SK-N-SH treated with all-trans-retinoic acid at 6 μM for 48 hours (cell line): ENCODE data around the gene CD4.

Source experiments
- ATAC-seq: fragments of 200-7000 bp; cut with Tn5 transposase; 3 replicates; pipeline ENCODE4 v1.9.1; 2020; ENCODE audit warnings: mild to moderate bottlenecking, moderate library complexity
- ARNTL ChIP-seq: fragments of 450-650 bp; formaldehyde crosslinking; IDR thresholded peaks from 2 replicates; pipeline ENCODE4 v1.5.0; 2020; ENCODE audit warnings: low read depth, mild to moderate bottlenecking, moderate library complexity, borderline replicate concordance
- BACH2 ChIP-seq: fragments of 250-450 bp; sonication (Bioruptor Pico); IDR thresholded peaks from 2 replicates; pipeline ENCODE4 v1.9.0; 2021; ENCODE audit warnings: mild to moderate bottlenecking, borderline replicate concordance
- CSDC2 ChIP-seq: fragments of 250-450 bp; sonication (Bioruptor Pico); IDR thresholded peaks from 2 replicates; pipeline ENCODE4 v1.5.0; 2020; ENCODE audit warnings: mild to moderate bottlenecking, moderate library complexity
- ESRRG ChIP-seq: fragments of 250-450 bp; sonication (Bioruptor Pico); IDR thresholded peaks from 2 replicates; pipeline ENCODE4 v1.6.1; 2021; ENCODE audit warnings: mild to moderate bottlenecking
- GLIS3 ChIP-seq: fragments of 250-450 bp; sonication (Bioruptor Pico); IDR thresholded peaks from 2 replicates; pipeline ENCODE4 v1.5.0; 2020; ENCODE audit warnings: mild to moderate bottlenecking, moderate library complexity
- ISL1 ChIP-seq: fragments of 250-450 bp; sonication (Bioruptor Pico); IDR thresholded peaks from 2 replicates; pipeline ENCODE4 v2.1.2; 2022; ENCODE audit warnings: mild to moderate bottlenecking, moderate library complexity
- OSR1 ChIP-seq: fragments of 250-450 bp; sonication (Bioruptor Pico); IDR thresholded peaks from 2 replicates; pipeline ENCODE4 v1.8.0; 2022; ENCODE audit warnings: moderate library complexity, mild to moderate bottlenecking, inconsistent platforms
- RARB ChIP-seq: fragments of 250-450 bp; sonication (Bioruptor Pico); IDR thresholded peaks from 2 replicates; pipeline ENCODE4 v1.8.0; 2021; ENCODE audit warnings: mild to moderate bottlenecking, moderate library complexity
- SNAI2 ChIP-seq: fragments of 250-450 bp; sonication (Bioruptor Pico); IDR thresholded peaks from 2 replicates; pipeline ENCODE4 v1.5.0; 2020; ENCODE audit warnings: mild to moderate bottlenecking, moderate library complexity
- TCF4 ChIP-seq: fragments of 250-450 bp; sonication (Bioruptor Pico); IDR thresholded peaks from 2 replicates; pipeline ENCODE4 v1.8.0; 2021; ENCODE audit warnings: mild to moderate bottlenecking, moderate library complexity, borderline replicate concordance
- TOX ChIP-seq: fragments of 250-450 bp; sonication (Bioruptor Pico); IDR thresholded peaks from 2 replicates; pipeline ENCODE4 v1.8.0; 2021; ENCODE audit warnings: mild to moderate bottlenecking, moderate library complexity, borderline replicate concordance
- ZC3H10 ChIP-seq: fragments of 250-450 bp; sonication (Bioruptor Pico); IDR thresholded peaks from 2 replicates; pipeline ENCODE4 v1.5.1; 2021; ENCODE audit warnings: mild to moderate bottlenecking, moderate library complexity
- ZFP3 ChIP-seq: fragments of 250-450 bp; sonication (Bioruptor Pico); IDR thresholded peaks from 2 replicates; pipeline ENCODE4 v1.5.0; 2020; ENCODE audit warnings: mild to moderate bottlenecking, moderate library complexity
- ZFP30 ChIP-seq: fragments of 450-650 bp; formaldehyde crosslinking; IDR thresholded peaks from 2 replicates; pipeline ENCODE4 v1.5.0; 2022; ENCODE audit warnings: mild to moderate bottlenecking, moderate library complexity
- ZNF565 ChIP-seq: fragments of 450-650 bp; formaldehyde crosslinking; conservative IDR thresholded peaks from 2 replicates; pipeline ENCODE4 v1.5.0; 2020; ENCODE audit warnings: low read depth, mild to moderate bottlenecking, moderate library complexity
- ZNF70 ChIP-seq: fragments of 450-650 bp; formaldehyde crosslinking; IDR thresholded peaks from 2 replicates; pipeline ENCODE4 v1.5.0; 2020; ENCODE audit warnings: mild to moderate bottlenecking, moderate library complexity
- ZNF8 ChIP-seq: fragments of 450-650 bp; formaldehyde crosslinking; IDR thresholded peaks from 2 replicates; pipeline ENCODE4 v1.5.0; 2020; ENCODE audit warnings: mild to moderate bottlenecking, moderate library complexity
- TF ChIP-seq, protein P1 (sequence below): fragments of 250-450 bp; sonication (Bioruptor Pico); IDR thresholded peaks from 2 replicates; pipeline ENCODE4 v1.5.1; 2021; ENCODE audit warnings: mild to moderate bottlenecking, moderate library complexity
- TF ChIP-seq, protein P2 (sequence below): fragments of 250-450 bp; sonication (Bioruptor Pico); IDR thresholded peaks from 2 replicates; pipeline ENCODE4 v1.5.1; 2020; ENCODE audit warnings: low read depth, mild to moderate bottlenecking, moderate library complexity
- TF ChIP-seq, protein P3 (sequence below): fragments of 250-450 bp; sonication (Bioruptor Pico); IDR thresholded peaks from 2 replicates; pipeline ENCODE4 v1.8.0; 2021; ENCODE audit warnings: low read depth, mild to moderate bottlenecking, moderate library complexity, borderline replicate concordance
- TF ChIP-seq, protein P4 (sequence below): fragments of 250-450 bp; sonication (Bioruptor Pico); IDR thresholded peaks from 2 replicates; pipeline ENCODE4 v1.8.0; 2020; ENCODE audit warnings: mild to moderate bottlenecking, moderate library complexity, borderline replicate concordance
- TF ChIP-seq, protein P5 (sequence below): fragments of 250-450 bp; sonication (Bioruptor Pico); IDR thresholded peaks from 2 replicates; pipeline ENCODE4 v1.5.0; 2020; ENCODE audit warnings: mild to moderate bottlenecking, moderate library complexity

Gene CD4

DNA sequence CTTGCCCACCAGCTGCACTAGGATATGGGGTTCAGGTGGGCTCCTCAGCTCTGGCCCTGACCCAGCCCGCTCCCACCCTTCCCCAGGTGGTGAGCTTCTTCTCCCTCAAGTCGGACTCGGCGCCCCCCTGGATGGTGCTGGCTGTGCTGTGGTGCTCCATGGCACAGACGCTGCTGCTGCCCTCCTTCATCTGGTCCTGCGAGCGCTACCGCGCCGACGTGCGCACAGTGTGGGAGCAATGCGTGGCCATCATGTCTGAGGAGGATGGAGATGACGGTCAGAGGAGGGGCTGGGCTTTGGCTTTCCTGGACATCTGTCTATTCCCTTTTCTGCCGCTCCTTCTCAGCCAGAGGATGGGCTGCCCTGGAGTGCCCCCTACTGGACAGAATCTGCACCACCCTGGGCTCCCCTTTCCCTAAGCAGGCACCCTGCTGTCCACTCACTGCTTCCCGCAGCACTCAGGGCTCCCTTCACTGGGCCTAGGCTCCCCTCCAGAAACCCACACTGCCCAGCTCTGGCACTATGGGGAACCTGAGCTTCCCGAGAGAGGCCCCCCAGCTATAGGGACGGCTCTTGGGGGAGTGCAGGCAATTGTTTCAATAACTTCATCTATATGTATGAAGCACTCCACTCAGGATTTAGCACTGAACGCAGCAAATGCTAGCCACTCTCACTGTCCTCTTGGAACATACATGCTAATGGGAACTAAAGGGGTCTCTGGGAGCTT, 36.2 kb downstream of the CD4 start:
- TF ChIP-seq ISL1 (CRISPR knock-in tag): no peak
- no peak for TF ChIP-seq TCF4
- no peak for TF ChIP-seq ZFP30 (CRISPR knock-in tag)
- no peak for TF ChIP-seq ZNF8 (CRISPR knock-in tag)
- TF ChIP-seq RARB (CRISPR knock-in tag): no peak
- TF ChIP-seq, protein P1, sequence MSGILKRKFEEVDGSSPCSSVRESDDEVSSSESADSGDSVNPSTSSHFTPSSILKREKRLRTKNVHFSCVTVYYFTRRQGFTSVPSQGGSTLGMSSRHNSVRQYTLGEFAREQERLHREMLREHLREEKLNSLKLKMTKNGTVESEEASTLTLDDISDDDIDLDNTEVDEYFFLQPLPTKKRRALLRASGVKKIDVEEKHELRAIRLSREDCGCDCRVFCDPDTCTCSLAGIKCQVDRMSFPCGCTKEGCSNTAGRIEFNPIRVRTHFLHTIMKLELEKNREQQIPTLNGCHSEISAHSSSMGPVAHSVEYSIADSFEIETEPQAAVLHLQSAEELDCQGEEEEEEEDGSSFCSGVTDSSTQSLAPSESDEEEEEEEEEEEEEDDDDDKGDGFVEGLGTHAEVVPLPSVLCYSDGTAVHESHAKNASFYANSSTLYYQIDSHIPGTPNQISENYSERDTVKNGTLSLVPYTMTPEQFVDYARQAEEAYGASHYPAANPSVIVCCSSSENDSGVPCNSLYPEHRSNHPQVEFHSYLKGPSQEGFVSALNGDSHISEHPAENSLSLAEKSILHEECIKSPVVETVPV (CRISPR knock-in tag): no peak
- TF ChIP-seq, protein P2, sequence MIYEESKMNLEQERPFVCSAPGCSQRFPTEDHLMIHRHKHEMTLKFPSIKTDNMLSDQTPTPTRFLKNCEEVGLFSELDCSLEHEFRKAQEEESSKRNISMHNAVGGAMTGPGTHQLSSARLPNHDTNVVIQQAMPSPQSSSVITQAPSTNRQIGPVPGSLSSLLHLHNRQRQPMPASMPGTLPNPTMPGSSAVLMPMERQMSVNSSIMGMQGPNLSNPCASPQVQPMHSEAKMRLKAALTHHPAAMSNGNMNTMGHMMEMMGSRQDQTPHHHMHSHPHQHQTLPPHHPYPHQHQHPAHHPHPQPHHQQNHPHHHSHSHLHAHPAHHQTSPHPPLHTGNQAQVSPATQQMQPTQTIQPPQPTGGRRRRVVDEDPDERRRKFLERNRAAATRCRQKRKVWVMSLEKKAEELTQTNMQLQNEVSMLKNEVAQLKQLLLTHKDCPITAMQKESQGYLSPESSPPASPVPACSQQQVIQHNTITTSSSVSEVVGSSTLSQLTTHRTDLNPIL (CRISPR knock-in tag): no peak
- no peak for TF ChIP-seq ZC3H10 (CRISPR knock-in tag)
- TF ChIP-seq SNAI2: no peak
- no peak for TF ChIP-seq ZNF565 (CRISPR knock-in tag)
- no peak for TF ChIP-seq ZFP3 (CRISPR knock-in tag)
- TF ChIP-seq, protein P3, sequence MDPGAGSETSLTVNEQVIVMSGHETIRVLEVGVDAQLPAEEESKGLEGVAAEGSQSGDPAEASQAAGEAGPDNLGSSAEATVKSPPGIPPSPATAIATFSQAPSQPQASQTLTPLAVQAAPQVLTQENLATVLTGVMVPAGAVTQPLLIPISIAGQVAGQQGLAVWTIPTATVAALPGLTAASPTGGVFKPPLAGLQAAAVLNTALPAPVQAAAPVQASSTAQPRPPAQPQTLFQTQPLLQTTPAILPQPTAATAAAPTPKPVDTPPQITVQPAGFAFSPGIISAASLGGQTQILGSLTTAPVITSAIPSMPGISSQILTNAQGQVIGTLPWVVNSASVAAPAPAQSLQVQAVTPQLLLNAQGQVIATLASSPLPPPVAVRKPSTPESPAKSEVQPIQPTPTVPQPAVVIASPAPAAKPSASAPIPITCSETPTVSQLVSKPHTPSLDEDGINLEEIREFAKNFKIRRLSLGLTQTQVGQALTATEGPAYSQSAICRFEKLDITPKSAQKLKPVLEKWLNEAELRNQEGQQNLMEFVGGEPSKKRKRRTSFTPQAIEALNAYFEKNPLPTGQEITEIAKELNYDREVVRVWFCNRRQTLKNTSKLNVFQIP: no peak
- TF ChIP-seq CSDC2 (CRISPR knock-in tag): no peak
- TF ChIP-seq, protein P4, sequence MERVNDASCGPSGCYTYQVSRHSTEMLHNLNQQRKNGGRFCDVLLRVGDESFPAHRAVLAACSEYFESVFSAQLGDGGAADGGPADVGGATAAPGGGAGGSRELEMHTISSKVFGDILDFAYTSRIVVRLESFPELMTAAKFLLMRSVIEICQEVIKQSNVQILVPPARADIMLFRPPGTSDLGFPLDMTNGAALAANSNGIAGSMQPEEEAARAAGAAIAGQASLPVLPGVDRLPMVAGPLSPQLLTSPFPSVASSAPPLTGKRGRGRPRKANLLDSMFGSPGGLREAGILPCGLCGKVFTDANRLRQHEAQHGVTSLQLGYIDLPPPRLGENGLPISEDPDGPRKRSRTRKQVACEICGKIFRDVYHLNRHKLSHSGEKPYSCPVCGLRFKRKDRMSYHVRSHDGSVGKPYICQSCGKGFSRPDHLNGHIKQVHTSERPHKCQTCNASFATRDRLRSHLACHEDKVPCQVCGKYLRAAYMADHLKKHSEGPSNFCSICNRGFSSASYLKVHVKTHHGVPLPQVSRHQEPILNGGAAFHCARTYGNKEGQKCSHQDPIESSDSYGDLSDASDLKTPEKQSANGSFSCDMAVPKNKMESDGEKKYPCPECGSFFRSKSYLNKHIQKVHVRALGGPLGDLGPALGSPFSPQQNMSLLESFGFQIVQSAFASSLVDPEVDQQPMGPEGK: no peak
- ATAC-seq: peak; percentile 63

DNA sequence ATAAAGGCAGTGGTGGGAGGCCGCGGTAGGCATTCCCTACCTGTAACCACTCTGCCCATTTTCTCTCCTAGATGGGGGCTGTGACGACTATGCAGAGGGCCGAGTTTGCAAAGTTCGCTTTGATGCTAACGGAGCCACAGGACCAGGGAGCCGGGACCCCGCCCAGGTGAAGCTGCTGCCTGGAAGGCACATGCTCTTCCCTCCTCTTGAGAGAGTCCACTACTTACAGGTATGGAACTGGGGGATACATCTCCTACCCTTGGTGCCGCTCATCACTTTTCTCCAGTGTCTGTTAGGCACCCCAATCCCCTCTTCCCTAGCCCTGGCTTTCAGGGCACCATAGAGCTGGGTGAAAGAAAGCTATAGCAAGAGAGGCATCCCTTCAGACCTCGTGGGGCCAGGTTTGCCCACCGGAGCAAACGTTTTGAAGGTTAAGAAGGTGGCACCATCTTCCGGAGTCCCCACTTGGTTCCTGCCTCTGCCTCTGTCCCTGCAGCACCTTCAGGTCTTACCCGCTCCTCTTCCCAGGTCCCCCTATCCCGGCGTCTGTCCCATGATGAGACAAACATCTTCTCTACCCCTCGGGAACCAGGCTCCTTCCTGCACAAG, 36.9 kb downstream of the CD4 start:
- ATAC-seq: no peak
- TF ChIP-seq ZFP30 (CRISPR knock-in tag) (no peak), TCF4 (no peak), ISL1 (CRISPR knock-in tag) (no peak), RARB (CRISPR knock-in tag) (no peak), BACH2 (CRISPR knock-in tag) (no peak), CSDC2 (CRISPR knock-in tag) (no peak), ZFP3 (CRISPR knock-in tag) (no peak), ARNTL (no peak), ZNF70 (CRISPR knock-in tag) (no peak), GLIS3 (CRISPR knock-in tag) (no peak), ZNF8 (CRISPR knock-in tag) (no peak), ZNF565 (CRISPR knock-in tag) (no peak), TOX (CRISPR knock-in tag) (no peak), OSR1 (CRISPR knock-in tag) (no peak), ZC3H10 (CRISPR knock-in tag) (no peak), ESRRG (CRISPR knock-in tag) (no peak)
- TF ChIP-seq, protein P3: no peak
- TF ChIP-seq, protein P4: no peak
- TF ChIP-seq, protein P5, sequence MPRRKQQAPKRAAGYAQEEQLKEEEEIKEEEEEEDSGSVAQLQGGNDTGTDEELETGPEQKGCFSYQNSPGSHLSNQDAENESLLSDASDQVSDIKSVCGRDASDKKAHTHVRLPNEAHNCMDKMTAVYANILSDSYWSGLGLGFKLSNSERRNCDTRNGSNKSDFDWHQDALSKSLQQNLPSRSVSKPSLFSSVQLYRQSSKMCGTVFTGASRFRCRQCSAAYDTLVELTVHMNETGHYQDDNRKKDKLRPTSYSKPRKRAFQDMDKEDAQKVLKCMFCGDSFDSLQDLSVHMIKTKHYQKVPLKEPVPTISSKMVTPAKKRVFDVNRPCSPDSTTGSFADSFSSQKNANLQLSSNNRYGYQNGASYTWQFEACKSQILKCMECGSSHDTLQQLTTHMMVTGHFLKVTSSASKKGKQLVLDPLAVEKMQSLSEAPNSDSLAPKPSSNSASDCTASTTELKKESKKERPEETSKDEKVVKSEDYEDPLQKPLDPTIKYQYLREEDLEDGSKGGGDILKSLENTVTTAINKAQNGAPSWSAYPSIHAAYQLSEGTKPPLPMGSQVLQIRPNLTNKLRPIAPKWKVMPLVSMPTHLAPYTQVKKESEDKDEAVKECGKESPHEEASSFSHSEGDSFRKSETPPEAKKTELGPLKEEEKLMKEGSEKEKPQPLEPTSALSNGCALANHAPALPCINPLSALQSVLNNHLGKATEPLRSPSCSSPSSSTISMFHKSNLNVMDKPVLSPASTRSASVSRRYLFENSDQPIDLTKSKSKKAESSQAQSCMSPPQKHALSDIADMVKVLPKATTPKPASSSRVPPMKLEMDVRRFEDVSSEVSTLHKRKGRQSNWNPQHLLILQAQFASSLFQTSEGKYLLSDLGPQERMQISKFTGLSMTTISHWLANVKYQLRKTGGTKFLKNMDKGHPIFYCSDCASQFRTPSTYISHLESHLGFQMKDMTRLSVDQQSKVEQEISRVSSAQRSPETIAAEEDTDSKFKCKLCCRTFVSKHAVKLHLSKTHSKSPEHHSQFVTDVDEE (CRISPR knock-in tag): no peak
- TF ChIP-seq, protein P2 (CRISPR knock-in tag): no peak
